NCI-H1436 treated with DMSO at 0.1 percent for 48 hours (cell line): Measurements from ENCODE around the gene ELOVL5.
"Not testable (repeated sequence)": the region's sequence is repeated elsewhere in the genome, so short reads cannot be mapped to it uniquely, and the experiment has no call there.

Experiments
- DNase-seq: peaks from one replicate; lab custom pipeline; 2025; lab: John Stamatoyannopoulos, UW

Gene ELOVL5

DNA sequence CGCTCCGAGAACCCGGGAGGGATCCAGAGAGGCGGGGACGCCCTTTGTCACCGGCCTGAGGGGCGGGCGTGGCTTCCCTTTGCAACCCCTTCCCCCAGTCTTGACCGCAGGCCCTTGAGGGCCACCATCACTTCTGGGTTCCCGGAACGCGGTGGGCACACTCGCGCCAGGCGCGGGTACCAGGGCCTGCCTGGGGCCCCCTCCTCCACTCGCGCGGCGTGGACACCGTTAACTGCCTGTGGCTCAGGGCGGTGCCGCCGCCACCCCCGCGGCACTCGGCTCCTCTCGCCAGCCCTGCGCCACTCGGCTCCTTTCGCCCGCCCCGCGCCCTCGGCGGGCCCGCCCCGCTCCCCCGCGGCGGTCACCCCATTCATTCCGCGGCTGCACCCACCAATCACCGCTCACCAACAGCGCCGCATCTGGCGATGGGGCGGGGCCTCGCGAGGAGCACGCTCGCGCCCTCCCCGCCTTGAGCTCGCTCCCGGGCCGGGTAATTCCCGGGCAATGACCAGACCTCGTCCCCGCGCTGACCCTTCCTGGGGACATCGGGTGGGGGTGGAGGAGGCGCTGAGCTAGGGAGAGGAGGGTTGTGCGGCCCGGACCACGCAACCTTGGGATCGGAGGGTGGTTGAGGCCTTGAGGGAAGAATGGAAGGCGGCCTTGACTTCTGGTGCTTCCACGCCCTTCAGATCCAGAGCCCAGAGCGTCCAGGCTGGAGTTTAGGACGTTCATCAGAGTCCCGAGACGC is 10.5 kb upstream of the ELOVL5 start:
- DNase-seq, result peak; percentile 49

DNA sequence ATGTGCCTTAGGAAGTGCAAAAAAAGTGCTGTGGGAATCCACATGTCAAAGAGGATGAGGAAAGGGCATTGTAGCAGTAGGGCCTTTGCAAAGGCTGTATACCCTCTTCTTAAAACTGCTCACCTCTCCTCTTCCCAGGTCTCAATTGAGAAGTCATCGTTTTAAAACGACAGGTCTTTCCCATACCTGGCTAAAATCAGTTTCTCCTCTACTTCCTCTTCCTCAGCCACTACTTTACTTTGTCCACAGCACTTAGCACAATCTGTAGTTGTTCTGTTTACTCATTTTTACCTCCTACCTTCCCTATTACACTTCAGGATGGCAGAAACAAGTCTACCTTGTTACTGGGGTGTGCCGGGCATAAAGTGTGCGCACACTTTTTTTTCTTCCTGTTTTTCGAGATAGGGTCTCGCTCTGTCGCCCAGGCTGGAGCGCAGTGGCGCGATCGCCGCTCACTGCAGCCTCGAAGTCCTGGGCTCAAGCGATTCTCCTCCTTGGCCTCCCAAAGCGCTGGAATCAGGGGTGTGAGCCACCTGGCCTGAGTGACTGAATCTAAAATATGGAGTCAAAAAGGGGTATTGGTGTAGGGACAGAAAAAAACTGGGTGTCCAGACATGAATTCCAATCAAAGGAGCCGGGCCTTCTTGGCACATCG is 9.8 kb upstream of the ELOVL5 start:
- DNase-seq, result no peak

DNA sequence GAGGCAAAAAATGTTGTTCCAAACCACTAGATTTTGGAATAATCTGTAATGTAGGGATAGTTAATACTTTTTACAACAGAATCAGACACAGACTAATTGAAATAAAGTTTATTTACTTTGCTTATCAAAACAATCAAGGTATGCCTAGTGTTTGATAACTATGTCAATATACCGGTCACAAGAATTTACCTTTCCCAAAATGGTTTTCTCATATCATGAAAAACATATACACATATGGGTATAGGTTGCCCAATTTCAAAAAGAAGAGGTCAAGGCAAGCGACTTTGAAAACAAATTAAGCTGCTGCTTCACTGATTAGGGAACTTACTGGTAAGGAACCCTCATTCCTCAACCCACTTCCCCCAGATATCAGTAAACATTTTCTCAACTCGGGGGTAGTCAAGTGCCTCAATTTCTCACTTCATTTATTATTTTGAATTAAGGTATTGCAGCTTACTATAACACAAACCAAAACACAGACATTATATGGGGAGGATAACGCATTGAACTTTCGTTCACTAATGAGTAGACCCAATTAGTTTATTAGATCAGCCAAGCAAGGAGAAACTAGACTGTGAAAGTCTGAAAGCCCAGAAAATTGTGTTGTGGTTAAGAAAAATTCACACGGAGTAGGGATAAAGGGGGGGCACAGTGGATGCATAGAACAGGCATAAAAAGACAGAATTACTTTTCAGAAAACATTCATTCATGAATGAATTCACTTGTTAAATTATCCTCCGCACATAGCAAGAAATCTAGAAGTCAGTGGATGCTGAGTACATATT is 9.0 kb upstream of the ELOVL5 start:
- no peak for DNase-seq

- DNase-seq, result no peak
Measured at GRCh38 chr6:53353624-53354023, 4.9 kb upstream of the ELOVL5 start.

DNA sequence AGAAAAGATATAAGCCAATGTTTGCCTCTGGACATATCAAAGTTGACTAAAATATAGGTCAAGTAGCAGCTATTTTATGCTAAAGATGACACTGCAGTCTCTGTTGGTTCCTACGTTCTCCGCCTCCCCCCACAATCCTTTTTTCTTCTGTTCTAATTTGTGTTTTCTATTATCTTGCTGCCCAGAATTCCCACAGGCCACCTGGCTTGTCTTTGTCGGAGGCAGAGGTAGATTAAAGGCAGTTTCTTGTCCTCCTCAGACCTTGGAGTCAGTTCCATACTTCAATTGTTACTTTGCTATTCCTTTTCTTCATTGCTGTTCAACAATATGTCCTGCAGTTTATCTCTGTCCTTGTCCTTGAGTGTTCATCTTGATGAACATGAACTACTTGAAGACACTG is 3.6 kb upstream of the ELOVL5 start:
- DNase-seq, result no peak

- DNase-seq, result no peak
Measured at GRCh38 chr6:53349209-53349693, 501 bp upstream of the ELOVL5 start.

GRCh38 chr6:53347921-53348370 is 804 bp downstream of the ELOVL5 start:
- no peak for DNase-seq

DNA sequence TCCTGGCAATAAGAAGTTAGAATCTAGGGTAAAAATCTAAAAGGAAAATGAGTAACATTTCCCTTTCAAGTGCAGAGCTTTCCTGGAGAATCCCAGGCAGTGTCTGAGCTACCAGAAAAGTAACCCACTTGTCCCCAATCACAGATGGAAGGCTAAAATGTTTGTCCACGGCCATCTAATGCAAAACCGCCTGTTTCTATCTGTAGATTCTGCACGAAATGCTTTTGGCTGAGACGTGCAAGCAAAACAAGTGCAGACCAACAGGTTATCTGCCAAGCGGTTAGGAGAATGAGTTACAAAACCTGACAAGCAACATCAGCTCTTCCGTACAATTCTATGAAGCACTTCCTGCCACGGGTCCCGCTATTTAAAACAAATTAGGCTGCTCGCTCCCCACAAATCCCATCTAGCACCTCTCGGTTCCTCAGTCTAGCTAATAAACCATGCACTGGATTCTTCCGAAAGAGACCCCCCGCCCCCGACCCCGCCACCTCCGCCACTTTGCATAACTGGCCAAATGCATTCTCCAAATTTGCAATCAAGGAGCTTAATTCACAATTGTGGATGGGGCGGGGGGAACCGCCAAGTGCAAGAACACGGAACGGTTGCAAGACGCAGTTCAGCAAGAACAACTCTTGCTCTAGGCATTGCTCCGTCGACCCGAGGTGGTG is 1.4 kb downstream of the ELOVL5 start:
- no peak for DNase-seq

DNA sequence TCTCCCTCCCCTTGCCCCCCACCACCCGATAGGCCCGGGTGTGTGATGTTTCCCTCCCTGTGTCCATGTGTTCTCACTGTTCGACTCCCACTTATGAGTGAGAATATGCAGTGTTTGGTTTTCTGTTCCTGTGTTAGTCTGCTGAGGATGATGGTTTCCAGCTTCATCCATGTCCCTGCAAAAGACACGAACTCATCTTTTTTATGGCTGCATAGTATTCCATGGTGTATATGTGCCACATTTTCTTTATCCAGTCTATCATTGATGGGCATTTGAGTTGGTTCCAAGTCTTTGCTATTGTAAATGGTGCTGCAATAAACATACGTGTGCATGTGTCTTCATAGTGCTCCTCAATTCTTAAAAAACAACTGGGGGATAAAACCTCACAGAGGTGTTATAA is 2.7 kb downstream of the ELOVL5 start:
- not testable (repeated sequence) for DNase-seq

DNA sequence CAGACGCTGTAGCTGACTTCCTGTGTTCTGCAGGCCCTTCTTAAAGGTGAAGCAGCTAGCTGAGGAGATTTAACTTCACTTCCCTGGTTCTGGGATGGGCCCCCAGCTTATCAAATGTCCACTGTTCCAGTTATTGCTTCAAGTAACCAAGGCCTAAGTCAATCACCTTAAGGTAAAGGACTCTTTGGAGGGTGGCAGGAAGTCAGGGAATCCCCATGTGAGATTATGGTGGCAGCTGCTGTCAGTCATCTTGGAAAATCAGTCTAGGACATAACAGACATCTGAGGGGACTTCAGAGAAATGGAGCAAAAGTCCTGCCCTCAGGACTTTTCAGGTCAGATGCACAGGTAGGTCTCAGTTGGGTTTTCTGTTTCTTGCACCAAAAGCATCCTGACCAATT is 3.8 kb downstream of the ELOVL5 start:
- no peak for DNase-seq

DNA sequence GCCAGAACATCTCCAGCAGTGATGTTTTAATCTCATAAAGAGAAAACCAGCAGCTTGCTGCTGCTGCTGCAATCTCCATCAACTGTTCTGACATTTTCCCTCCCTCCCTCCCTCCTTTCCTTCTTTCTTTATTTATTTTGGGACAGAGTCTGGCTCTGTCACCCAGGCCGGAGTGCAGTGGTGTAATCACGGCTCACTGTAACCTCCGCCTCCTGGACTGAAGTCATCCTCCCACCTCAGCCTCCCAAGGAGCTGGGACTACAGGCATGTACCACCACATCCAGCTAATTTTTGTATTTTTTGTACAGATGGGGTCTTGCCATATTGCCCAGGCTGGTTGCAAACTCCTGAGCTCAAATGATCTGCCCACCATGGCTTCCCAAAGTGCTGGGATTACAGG is 5.7 kb downstream of the ELOVL5 start:
- no peak for DNase-seq

- no peak for DNase-seq
Measured at GRCh38 chr6:53342217-53342616, 6.5 kb downstream of the ELOVL5 start.

GRCh38 chr6:53340536-53340935 is 8.2 kb downstream of the ELOVL5 start:
- no peak for DNase-seq

GRCh38 chr6:53339424-53339823 is 9.3 kb downstream of the ELOVL5 start:
- no peak for DNase-seq

- DNase-seq, result no peak
Measured at GRCh38 chr6:53338304-53338703, 10.4 kb downstream of the ELOVL5 start.

DNA sequence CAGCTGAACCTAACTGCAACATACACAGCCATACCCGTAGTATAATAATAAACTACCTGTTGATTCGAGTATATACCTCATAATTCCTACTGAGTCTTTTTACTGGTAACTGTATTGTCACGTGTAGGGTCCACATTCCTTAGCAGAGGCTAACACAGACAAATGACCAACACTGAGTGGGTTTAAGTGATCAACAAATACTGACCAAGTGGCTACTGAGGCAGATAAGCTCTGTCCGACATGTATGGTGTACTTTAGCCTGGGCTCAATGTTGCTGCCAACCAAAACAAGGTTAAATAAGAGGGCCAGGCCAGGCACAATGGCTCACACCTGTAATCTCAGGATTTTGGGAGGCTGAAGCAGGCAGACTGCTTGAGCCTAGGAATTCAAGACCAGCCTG is 12.7 kb downstream of the ELOVL5 start:
- DNase-seq, result no peak

GRCh38 chr6:53335224-53335994 is 13.3 kb downstream of the ELOVL5 start:
- DNase-seq, result no peak

- no peak for DNase-seq
Measured at GRCh38 chr6:53333439-53334408, 15.0 kb downstream of the ELOVL5 start.

GRCh38 chr6:53331678-53332077 is 17.1 kb downstream of the ELOVL5 start:
- no peak for DNase-seq

GRCh38 chr6:53330137-53330536 is 18.6 kb downstream of the ELOVL5 start:
- DNase-seq, result no peak
